Effector memory CD8-positive, alpha-beta T cell (primary cell): ENCODE data around the gene CLIP3.

Experiments
- ATAC-seq: fragments of 150-1000 bp; cut with Tn5 transposase; replicated peaks from 2 replicates; pipeline ENCODE4 v1.10.0; 2021; ENCODE audit warnings: mild to moderate bottlenecking, moderate library complexity
- DNase-seq, 3 experiments: peaks; one replicate each; pipeline ENCODE4 v3.0.0; 2021
- H3K27ac Mint-ChIP-seq, 2 donors: one replicate each; pipeline ENCODE4 v1.8.0; 2022; ENCODE audit warnings: mild to moderate bottlenecking in 2 of 2, mixed read lengths in 2 of 2, moderate library complexity in 2 of 2
- H3K27me3 Mint-ChIP-seq, 2 donors: one replicate each; pipeline ENCODE4 v1.8.0; 2022; ENCODE audit warnings: mixed read lengths in 2 of 2
- H3K36me3 Mint-ChIP-seq: one replicate; pipeline ENCODE4 v1.8.0; 2022; ENCODE audit warnings: mild to moderate bottlenecking, moderate library complexity, mixed read lengths; ENCODE audit not compliant: insufficient read depth
- H3K4me1 Mint-ChIP-seq, 2 donors: one replicate each; pipeline ENCODE4 v1.8.0; 2022; ENCODE audit warnings: low read depth in 2 of 2, mixed read lengths in 2 of 2
- H3K4me3 Mint-ChIP-seq, 2 donors: one replicate each; pipeline ENCODE4 v1.8.0; 2022; ENCODE audit warnings: mild to moderate bottlenecking in 2 of 2, mixed read lengths in 2 of 2, moderate library complexity in 2 of 2
- H3K9me3 Mint-ChIP-seq, 2 donors: one replicate each; pipeline ENCODE4 v1.8.0; 2022; ENCODE audit warnings: mixed read lengths in 2 of 2

Gene CLIP3

GRCh38 chr19:35973487-35973886, 59.2 kb downstream of the CLIP3 start:
- no peaks in the 10 kb centered on the region for H3K9me3 Mint-ChIP-seq
- peaks cover 7 to 10% of the 10 kb centered on the region in 2 donors for H3K4me1 Mint-ChIP-seq
- H3K4me3 Mint-ChIP-seq = no peak overlapping the region

GRCh38 chr19:35966771-35967170, 65.9 kb downstream of the CLIP3 start:
- no peaks in the 10 kb centered on the region for H3K9me3 Mint-ChIP-seq
- DNase-seq = peak in 1 of 3 experiments; percentile 18

More at GRCh38 chr19:35973487-35973886, 59.2 kb downstream of the CLIP3 start:
- no peak for DNase-seq
- no peak for ATAC-seq
- Mint-ChIP-seq H3K27ac (no peak overlapping the region), H3K27me3 (peaks cover 0 to 21% of the 10 kb centered on the region in 2 donors), H3K36me3 (peaks cover 4% of the 10 kb centered on the region)

More at GRCh38 chr19:35966771-35967170, 65.9 kb downstream of the CLIP3 start:
- Mint-ChIP-seq H3K27me3 (no peaks in the 10 kb centered on the region), H3K27ac (no peak overlapping the region), H3K36me3 (peaks cover 4% of the 10 kb centered on the region), H3K4me1 (peaks cover 17 to 19% of the 10 kb centered on the region in 2 donors), H3K4me3 (peak overlapping the region; percentile 38 to 60)
- peak; percentile 91 for ATAC-seq
